ENCODE measurements around the gene R3HDM4. TPM values are rescaled to one million over a fixed set of nuclear protein-coding genes. Genes with fewer than 3 reads are reported as not detected.

Gene R3HDM4
- total RNA-seq, 4 donors from 2014 or later = 37.2 to 49.1 (median 44.3) TPM

DNA sequence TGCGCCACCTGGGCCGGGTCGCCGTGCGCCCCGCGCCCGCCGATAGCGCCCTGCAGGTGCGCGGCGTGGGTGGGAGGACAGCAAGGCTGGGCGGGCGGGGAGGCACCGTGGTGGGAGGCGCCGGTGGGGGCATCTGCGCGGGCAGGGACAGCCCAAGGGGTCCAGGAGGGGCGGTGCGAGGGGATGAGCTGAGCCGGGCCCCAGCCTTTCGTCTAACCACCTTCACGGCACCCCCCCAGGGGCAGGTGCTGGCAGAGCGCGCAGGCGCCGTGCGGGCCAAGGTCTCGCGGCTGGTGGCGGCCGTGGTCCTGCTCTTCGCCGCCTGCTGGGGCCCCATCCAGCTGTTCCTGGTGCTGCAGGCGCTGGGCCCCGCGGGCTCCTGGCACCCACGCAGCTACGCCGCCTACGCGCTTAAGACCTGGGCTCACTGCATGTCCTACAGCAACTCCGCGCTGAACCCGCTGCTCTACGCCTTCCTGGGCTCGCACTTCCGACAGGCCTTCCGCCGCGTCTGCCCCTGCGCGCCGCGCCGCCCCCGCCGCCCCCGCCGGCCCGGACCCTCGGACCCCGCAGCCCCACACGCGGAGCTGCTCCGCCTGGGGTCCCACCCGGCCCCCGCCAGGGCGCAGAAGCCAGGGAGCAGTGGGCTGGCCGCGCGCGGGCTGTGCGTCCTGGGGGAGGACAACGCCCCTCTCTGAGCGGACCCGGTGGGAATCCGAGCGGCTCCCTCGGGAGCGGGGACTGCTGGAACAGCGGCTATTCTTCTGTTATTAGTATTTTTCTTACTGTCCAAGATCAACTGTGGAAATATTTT is 7.2 kb upstream of the R3HDM4 start:
- no peaks in the 10 kb centered on the region for H3K36me3 ChIP-seq
- no peak overlapping the region for H3K27ac ChIP-seq

GRCh38 chr19:919199-920050 is 6.4 kb upstream of the R3HDM4 start:
- H3K27me3 ChIP-seq = peaks cover 37 to 57% (median 53%) of the 10 kb centered on the region in 3 donors

More for the DNA sequence above, 7.2 kb upstream of the R3HDM4 start:
- DNase-seq (no peak), ATAC-seq (no peak)
- intact Hi-C loops (cut with DNase I; ENCODE audit: low total_unique reads) = loop anchor here (2.0 to 10.0 kb wide), 3 partner anchors 63 to 255 kb away; partner anchors contain the start of genes PTBP1 and RNF126
- in situ Hi-C loops (cut with MboI; ENCODE audit: low sequenced_read_pairs in 4 of 4) = loop anchor here (5.0 to 10.0 kb wide), 3 partner anchors 62 to 148 kb away; partner anchors contain the start of gene WDR18 (in 4 of the 4)
- H3K4me1 ChIP-seq = peaks cover 11 to 18% of the 10 kb centered on the region in 2 donors
- H3K9me3 ChIP-seq = no peaks in the 10 kb centered on the region
- H3K27me3 ChIP-seq = peaks cover 37 to 57% (median 53%) of the 10 kb centered on the region in 3 donors
- TF ChIP-seq, protein P1, sequence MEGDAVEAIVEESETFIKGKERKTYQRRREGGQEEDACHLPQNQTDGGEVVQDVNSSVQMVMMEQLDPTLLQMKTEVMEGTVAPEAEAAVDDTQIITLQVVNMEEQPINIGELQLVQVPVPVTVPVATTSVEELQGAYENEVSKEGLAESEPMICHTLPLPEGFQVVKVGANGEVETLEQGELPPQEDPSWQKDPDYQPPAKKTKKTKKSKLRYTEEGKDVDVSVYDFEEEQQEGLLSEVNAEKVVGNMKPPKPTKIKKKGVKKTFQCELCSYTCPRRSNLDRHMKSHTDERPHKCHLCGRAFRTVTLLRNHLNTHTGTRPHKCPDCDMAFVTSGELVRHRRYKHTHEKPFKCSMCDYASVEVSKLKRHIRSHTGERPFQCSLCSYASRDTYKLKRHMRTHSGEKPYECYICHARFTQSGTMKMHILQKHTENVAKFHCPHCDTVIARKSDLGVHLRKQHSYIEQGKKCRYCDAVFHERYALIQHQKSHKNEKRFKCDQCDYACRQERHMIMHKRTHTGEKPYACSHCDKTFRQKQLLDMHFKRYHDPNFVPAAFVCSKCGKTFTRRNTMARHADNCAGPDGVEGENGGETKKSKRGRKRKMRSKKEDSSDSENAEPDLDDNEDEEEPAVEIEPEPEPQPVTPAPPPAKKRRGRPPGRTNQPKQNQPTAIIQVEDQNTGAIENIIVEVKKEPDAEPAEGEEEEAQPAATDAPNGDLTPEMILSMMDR (IDR thresholded peaks at IDR 0.05 in 4 of 5, conservative IDR thresholded peaks at IDR 0.05 in 1 of 5) = no peak
- TF ChIP-seq POLR2A (IDR thresholded peaks at IDR 0.05) = no peak
- H3K4me3 ChIP-seq = peak overlapping the region in 1 of 4 donors; percentile 25

DNA sequence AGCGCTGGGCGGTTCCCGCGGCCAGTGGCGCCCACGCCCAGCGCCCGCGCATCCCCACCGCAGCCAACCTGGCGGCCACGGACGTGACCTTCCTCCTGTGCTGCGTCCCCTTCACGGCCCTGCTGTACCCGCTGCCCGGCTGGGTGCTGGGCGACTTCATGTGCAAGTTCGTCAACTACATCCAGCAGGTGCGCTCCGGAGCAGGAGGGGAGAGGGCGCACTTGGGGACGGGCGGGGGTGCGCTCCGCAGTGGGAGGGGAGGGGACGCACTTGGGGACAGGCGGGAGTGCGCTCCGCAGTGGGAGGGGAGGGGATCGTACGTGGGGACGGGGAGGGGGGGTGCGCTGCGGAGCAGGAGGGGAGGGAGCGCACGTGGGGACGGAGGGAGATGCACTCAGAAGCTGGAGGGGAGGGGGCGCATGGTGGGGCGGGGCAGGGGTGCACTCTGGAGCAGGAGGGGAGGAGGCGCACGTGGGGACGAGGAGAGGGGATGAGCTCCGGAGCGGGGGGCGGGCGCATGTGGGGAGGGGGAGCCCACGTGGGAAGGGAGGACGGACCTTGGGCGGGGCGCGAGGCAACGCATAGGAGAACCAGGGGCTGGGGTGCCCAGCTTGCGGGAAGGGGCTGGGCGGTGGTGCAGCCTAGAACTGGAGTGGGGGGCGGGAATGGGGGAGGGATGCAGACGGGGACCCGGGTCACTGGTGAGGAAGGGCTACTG is 5.6 kb upstream of the R3HDM4 start:
- H3K4me1 ChIP-seq = peaks cover 8 to 16% of the 10 kb centered on the region in 2 donors
- peaks cover 37 to 57% (median 53%) of the 10 kb centered on the region in 3 donors for H3K27me3 ChIP-seq
- H3K27ac ChIP-seq = no peak overlapping the region
- in situ Hi-C loops (cut with MboI; ENCODE audit: low sequenced_read_pairs in 4 of 4) (no loop called here), intact Hi-C loops (cut with DNase I; ENCODE audit: low total_unique reads) (no loop called here)
- ATAC-seq (no peak), DNase-seq (no peak)
- no peak for TF ChIP-seq POLR2A (IDR thresholded peaks at IDR 0.05)
- TF ChIP-seq, protein P1 (IDR thresholded peaks at IDR 0.05 in 4 of 5, conservative IDR thresholded peaks at IDR 0.05 in 1 of 5) = no peak
- no peaks in the 10 kb centered on the region for H3K9me3 ChIP-seq
- no peak overlapping the region for H3K4me3 ChIP-seq
- H3K36me3 ChIP-seq = no peaks in the 10 kb centered on the region

More at GRCh38 chr19:919199-920050, 6.4 kb upstream of the R3HDM4 start:
- H3K4me1 ChIP-seq = peaks cover 6 to 11% of the 10 kb centered on the region in 2 donors
- H3K36me3 ChIP-seq = no peaks in the 10 kb centered on the region
- in situ Hi-C loops (cut with MboI; ENCODE audit: low sequenced_read_pairs in 4 of 4) = loop anchor here (5.0 to 10.0 kb wide), 3 partner anchors 63 to 147 kb away; partner anchors contain the start of gene WDR18 (in 4 of the 4)
- no peak overlapping the region for H3K27ac ChIP-seq
- DNase-seq = no peak
- intact Hi-C loops (cut with DNase I; ENCODE audit: low total_unique reads) = loop anchor here (2.0 to 10.0 kb wide), 3 partner anchors 63 to 255 kb away; partner anchors contain the start of genes PTBP1 and RNF126
- TF ChIP-seq, protein P1 (IDR thresholded peaks at IDR 0.05 in 4 of 5, conservative IDR thresholded peaks at IDR 0.05 in 1 of 5) = no peak
- no peak for TF ChIP-seq POLR2A (IDR thresholded peaks at IDR 0.05)
- ATAC-seq = no peak
- H3K9me3 ChIP-seq = no peaks in the 10 kb centered on the region
- H3K4me3 ChIP-seq = no peak overlapping the region

DNA sequence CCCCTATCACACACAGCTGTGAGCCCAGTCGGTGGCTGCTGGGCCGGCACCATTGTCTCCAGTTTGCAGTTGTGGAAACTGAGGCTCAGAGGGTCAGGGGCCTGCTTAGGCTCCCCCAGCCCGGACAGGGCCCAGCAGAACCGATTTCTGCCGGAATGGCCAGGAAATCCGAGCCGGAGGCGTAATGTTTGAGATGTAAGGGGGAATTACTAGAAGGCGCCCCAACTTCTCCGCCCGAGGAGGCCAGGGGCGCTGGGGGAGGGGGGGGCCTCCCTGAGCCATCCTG is 5.1 kb upstream of the R3HDM4 start:
- H3K4me3 ChIP-seq = no peak overlapping the region
- peaks cover 37 to 57% (median 53%) of the 10 kb centered on the region in 3 donors for H3K27me3 ChIP-seq
- H3K36me3 ChIP-seq = no peaks in the 10 kb centered on the region
- no peaks in the 10 kb centered on the region for H3K9me3 ChIP-seq
- peaks cover 9 to 17% of the 10 kb centered on the region in 2 donors for H3K4me1 ChIP-seq
- in situ Hi-C loops (cut with MboI; ENCODE audit: low sequenced_read_pairs in 4 of 4) = no loop called here
- intact Hi-C loops (cut with DNase I; ENCODE audit: low total_unique reads) = no loop called here
- H3K27ac ChIP-seq = no peak overlapping the region
- DNase-seq (no peak), ATAC-seq (no peak)
- no peak for TF ChIP-seq POLR2A (IDR thresholded peaks at IDR 0.05)
- TF ChIP-seq, protein P1 (IDR thresholded peaks at IDR 0.05 in 4 of 5, conservative IDR thresholded peaks at IDR 0.05 in 1 of 5) = no peak

All from gastrocnemius medialis (tissue), 4 donors.